ENCODE measurements around the gene GPR33.

DNA sequence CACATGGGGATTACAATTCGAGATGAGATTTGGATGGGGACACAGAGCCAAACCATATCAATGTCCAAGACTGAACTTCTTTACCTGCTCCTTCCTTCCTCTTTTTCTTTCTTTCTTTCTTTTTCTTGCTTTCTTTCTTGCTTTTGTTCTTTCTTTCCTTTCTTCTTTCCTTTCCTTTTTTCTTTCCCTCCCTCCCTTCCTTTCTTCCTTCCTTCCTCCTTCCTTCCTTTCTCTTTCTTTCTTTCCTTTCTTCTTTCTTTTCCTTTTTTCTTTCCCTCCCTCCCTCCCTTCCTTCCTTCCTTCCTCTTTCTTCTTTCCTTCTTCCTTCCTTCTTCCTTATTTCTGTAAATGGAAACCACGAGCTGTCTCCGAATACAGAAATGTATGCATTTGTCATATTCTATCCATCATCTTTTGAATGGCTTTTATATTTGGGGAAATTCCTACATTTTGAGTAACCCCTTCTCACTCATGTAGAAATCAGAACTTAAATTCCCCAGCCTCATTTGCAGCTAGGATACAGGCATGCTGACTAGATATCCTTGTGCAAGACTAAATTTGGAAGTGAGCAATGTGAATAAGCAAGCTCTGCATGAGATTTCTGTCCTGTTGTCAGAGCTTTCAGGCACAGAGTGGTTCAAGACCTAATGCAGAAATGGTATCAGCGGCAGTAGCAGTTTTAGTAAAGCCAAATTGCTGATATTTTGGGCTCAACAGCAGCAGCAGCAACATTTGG is 11.5 kb downstream of the GPR33 start:
- TF ChIP-seq, protein P1, sequence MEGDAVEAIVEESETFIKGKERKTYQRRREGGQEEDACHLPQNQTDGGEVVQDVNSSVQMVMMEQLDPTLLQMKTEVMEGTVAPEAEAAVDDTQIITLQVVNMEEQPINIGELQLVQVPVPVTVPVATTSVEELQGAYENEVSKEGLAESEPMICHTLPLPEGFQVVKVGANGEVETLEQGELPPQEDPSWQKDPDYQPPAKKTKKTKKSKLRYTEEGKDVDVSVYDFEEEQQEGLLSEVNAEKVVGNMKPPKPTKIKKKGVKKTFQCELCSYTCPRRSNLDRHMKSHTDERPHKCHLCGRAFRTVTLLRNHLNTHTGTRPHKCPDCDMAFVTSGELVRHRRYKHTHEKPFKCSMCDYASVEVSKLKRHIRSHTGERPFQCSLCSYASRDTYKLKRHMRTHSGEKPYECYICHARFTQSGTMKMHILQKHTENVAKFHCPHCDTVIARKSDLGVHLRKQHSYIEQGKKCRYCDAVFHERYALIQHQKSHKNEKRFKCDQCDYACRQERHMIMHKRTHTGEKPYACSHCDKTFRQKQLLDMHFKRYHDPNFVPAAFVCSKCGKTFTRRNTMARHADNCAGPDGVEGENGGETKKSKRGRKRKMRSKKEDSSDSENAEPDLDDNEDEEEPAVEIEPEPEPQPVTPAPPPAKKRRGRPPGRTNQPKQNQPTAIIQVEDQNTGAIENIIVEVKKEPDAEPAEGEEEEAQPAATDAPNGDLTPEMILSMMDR (conservative IDR thresholded peaks at IDR 0.05 in 1 of 2, IDR thresholded peaks at IDR 0.05 in 1 of 2; ENCODE audit: low read depth in 1 of 2, low read length in 2 of 2) = no peak
- TF ChIP-seq EZH2 (IDR thresholded peaks at IDR 0.05; ENCODE audit: low read length, missing control alignments) = no peak

All from fibroblast of lung (primary cell).